Fibroblast of skin of back (primary cell): ENCODE data around the gene DGCR8.
"Not testable (repeated sequence)": the region's sequence is repeated elsewhere in the genome, so short reads cannot be mapped to it uniquely, and the experiment has no call there.

Experiments used
- DNase-seq: peaks from one replicate; pipeline ENCODE4 v3.0.0-alpha.2; 2013

DGCR8 gene

GRCh38 chr22:20155330-20156041, 75.4 kb downstream of the DGCR8 start:
- DNase-seq, result peak; percentile 34

GRCh38 chr22:20156042-20156389, 76.0 kb downstream of the DGCR8 start:
- no peak for DNase-seq

- DNase-seq, result peak; percentile 56
Measured at GRCh38 chr22:20156611-20157429, 76.8 kb downstream of the DGCR8 start.

GRCh38 chr22:20157430-20158183, 77.6 kb downstream of the DGCR8 start:
- no peak for DNase-seq

- DNase-seq, result no peak
Measured at GRCh38 chr22:20158391-20159036, 78.5 kb downstream of the DGCR8 start.

- no peak for DNase-seq
Measured at GRCh38 chr22:20159076-20159475, 79.0 kb downstream of the DGCR8 start.

GRCh38 chr22:20159531-20159930, 79.5 kb downstream of the DGCR8 start:
- not testable (repeated sequence) for DNase-seq

- no peak for DNase-seq
Measured at GRCh38 chr22:20160041-20160440, 80.0 kb downstream of the DGCR8 start.
